GM19328 (cell line): ENCODE data around the gene B4GALT4.
"Not testable (repeated sequence)": the region's sequence is repeated elsewhere in the genome, so short reads cannot be mapped to it uniquely, and the experiment has no call there.

Experiments used
- ATAC-seq: cut with Tn5 transposase; IDR thresholded peaks from one replicate; pipeline ENCODE4 v1.9.1; 2021; ENCODE audit warnings: mild to moderate bottlenecking, moderate library complexity; ENCODE audit not compliant: unreplicated experiment

The B4GALT4 gene

GRCh38 chr3:119205685-119206084, 35.0 kb downstream of the B4GALT4 start:
- ATAC-seq = no peak

GRCh38 chr3:119205209-119205608, 35.5 kb downstream of the B4GALT4 start:
- no peak for ATAC-seq

GRCh38 chr3:119195911-119196310, 44.8 kb downstream of the B4GALT4 start:
- no peak for ATAC-seq

- no peak for ATAC-seq
These were observed 45.6 kb downstream of the B4GALT4 start for GRCh38 chr3:119195151-119195476.

- ATAC-seq = no peak
These were observed 46.2 kb downstream of the B4GALT4 start for GRCh38 chr3:119194237-119195150.

- no peak for ATAC-seq
These were observed 48.9 kb downstream of the B4GALT4 start for GRCh38 chr3:119191800-119192199.

GRCh38 chr3:119187266-119187665, 53.4 kb downstream of the B4GALT4 start:
- ATAC-seq = no peak

GRCh38 chr3:119184796-119185570, 55.7 kb downstream of the B4GALT4 start:
- no peak for ATAC-seq

GRCh38 chr3:119184111-119184510, 56.6 kb downstream of the B4GALT4 start:
- ATAC-seq = no peak

GRCh38 chr3:119181765-119182164, 58.9 kb downstream of the B4GALT4 start:
- no peak for ATAC-seq

- ATAC-seq = no peak
These were observed 63.4 kb downstream of the B4GALT4 start for GRCh38 chr3:119177321-119177720.

GRCh38 chr3:119176778-119177177, 63.9 kb downstream of the B4GALT4 start:
- no peak for ATAC-seq

GRCh38 chr3:119175872-119176756, 64.6 kb downstream of the B4GALT4 start:
- ATAC-seq = no peak

- no peak for ATAC-seq
These were observed 67.4 kb downstream of the B4GALT4 start, which contains the start of gene UPK1B for GRCh38 chr3:119173325-119173724. TSS of gene UPK1B (plus strand) at chr3:119173598. CDS start at chr3:119186742, 13,144 bp downstream.

GRCh38 chr3:119170821-119171220, 69.9 kb downstream of the B4GALT4 start:
- no peak for ATAC-seq

GRCh38 chr3:119164745-119165144, 75.9 kb downstream of the B4GALT4 start:
- not testable (repeated sequence) for ATAC-seq
